NT2/D1 (cell line): ENCODE measurements around the gene EPHB4.

Experiments used
- SUZ12 ChIP-seq: IDR thresholded peaks from 2 replicates; pipeline ENCODE4 v1.6.1; 2011; ENCODE audit not compliant: insufficient read length, insufficient read depth; ENCODE audit errors: extremely low read depth
- YY1 ChIP-seq: IDR thresholded peaks from 2 replicates; pipeline ENCODE4 v1.6.1; 2011; ENCODE audit not compliant: insufficient read length, insufficient read depth
- ZNF274 ChIP-seq: IDR thresholded peaks from 2 replicates; pipeline ENCODE4 v1.6.1; 2011; ENCODE audit warnings: mild to moderate bottlenecking, low read depth, low read length

GRCh38 chr7:100861616-100861985 is 34.3 kb upstream of the EPHB4 start:
- no peak for TF ChIP-seq YY1
- TF ChIP-seq SUZ12, result no peak
- TF ChIP-seq ZNF274, result no peak
